ENCODE data around the gene ZHX3. TPM values are rescaled to one million over a fixed set of nuclear protein-coding genes. Genes with fewer than 3 reads are reported as not detected.

The ZHX3 gene
- polyA plus RNA-seq, 1 donor: 14.0 TPM

- no CpG with 5 or more reads among the region's 3 CpGs for WGBS (ENCODE audit: insufficient coverage, low lambda C conversion rate)
- no peaks in the 10 kb centered on the region for H3K27me3 ChIP-seq (ENCODE audit: control insufficient read depth, insufficient read depth, low read length)
- H3K36me3 ChIP-seq (ENCODE audit: control insufficient read depth, insufficient read depth, low read length): no peaks in the 10 kb centered on the region
- no peak for DNase-seq
- no peak overlapping the region for H3K27ac ChIP-seq (ENCODE audit: low read length)
- H3K9me3 ChIP-seq (ENCODE audit: control insufficient read depth, low read depth, low read length): no peaks in the 10 kb centered on the region
- peaks cover 2% of the 10 kb centered on the region for H3K4me1 ChIP-seq (ENCODE audit: control insufficient read depth, insufficient read depth, low read length)
- no peak overlapping the region for H3K4me3 ChIP-seq (ENCODE audit: low read length)
Measured at GRCh38 chr20:41299899-41300298, 17.6 kb downstream of the ZHX3 start.

DNA sequence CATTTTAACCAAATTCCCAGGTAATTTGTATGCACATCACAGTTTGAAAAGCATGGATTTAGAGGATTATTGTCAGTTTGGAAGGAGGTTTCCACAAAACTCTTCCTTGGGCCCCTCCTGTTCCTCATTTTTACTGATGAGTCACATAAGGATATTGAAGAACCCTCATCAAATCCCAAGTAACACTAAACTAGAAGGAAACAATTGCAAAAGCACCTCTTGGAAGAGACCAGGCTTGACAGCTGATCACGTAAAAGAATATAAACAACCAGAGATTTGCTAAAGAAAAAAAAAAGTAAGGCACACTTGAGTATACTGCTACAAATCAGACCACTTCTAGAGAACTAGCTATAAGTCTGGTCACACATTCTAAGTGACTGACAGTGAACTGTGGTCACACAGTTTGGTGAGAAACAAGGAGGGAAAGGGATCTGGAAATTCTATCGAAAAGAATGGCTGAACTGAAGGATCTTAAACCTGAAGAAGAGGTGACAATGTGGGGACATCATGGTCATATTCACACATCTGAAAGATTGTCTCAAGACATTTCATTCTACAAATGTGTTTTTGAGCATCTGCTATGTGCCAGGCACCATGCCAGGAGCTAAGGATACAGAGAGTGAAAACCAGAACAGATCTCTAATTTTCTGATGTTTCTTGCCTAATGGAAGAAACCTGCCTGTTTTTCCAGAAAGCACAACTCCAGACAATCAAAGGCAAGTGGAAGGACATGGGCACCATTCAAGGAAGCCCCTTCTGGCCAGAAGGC, 24.1 kb downstream of the ZHX3 start:
- Histone ChIP-seq H3K4me3 (ENCODE audit: low read length) (no peak overlapping the region), H3K4me1 (ENCODE audit: control insufficient read depth, insufficient read depth, low read length) (peaks cover 9% of the 10 kb centered on the region), H3K27ac (ENCODE audit: low read length) (no peak overlapping the region), H3K27me3 (ENCODE audit: control insufficient read depth, insufficient read depth, low read length) (no peaks in the 10 kb centered on the region), H3K36me3 (ENCODE audit: control insufficient read depth, insufficient read depth, low read length) (no peaks in the 10 kb centered on the region), H3K9me3 (ENCODE audit: control insufficient read depth, low read depth, low read length) (no peaks in the 10 kb centered on the region)
- DNase-seq: no peak
- WGBS (ENCODE audit: insufficient coverage, low lambda C conversion rate): 86% methylated on average over 1 of the region's 2 CpGs

DNA sequence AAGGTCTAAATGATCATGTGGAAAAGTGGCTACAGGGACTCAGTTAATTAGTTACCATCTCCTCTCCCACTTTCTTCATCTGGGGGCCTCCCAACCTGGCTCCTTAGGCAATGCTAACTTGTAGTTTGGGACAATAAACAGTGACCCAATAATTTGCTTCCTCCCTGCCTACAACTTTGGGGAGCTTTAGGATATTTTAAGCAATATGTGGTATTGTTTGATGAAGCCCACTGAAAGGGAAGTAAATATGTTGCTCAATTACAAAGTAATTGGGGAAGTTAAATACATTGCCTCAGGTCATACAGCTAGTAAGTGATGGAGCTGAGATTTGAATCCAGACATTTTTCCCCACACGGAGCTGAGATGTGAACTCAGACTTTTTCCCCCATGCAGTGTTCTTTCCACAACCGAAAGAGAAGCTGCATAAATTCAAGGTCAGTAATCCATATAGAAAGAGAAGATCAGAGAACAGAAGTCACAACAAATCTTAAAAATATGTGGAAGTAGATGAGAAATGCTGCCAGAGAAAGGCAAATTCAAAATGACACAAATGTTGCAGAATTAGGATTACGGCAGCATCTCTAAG, 26.6 kb downstream of the ZHX3 start:
- no peak for DNase-seq
- WGBS (ENCODE audit: insufficient coverage, low lambda C conversion rate): 59% methylated on average over 2 of the region's 3 CpGs
- peak overlapping the region; percentile 23 for H3K27ac ChIP-seq (ENCODE audit: low read length)
- no peaks in the 10 kb centered on the region for H3K27me3 ChIP-seq (ENCODE audit: control insufficient read depth, insufficient read depth, low read length)
- H3K36me3 ChIP-seq (ENCODE audit: control insufficient read depth, insufficient read depth, low read length): no peaks in the 10 kb centered on the region
- peaks cover 9% of the 10 kb centered on the region for H3K4me1 ChIP-seq (ENCODE audit: control insufficient read depth, insufficient read depth, low read length)
- H3K4me3 ChIP-seq (ENCODE audit: low read length): no peak overlapping the region
- H3K9me3 ChIP-seq (ENCODE audit: control insufficient read depth, low read depth, low read length): peaks cover 11% of the 10 kb centered on the region

DNA sequence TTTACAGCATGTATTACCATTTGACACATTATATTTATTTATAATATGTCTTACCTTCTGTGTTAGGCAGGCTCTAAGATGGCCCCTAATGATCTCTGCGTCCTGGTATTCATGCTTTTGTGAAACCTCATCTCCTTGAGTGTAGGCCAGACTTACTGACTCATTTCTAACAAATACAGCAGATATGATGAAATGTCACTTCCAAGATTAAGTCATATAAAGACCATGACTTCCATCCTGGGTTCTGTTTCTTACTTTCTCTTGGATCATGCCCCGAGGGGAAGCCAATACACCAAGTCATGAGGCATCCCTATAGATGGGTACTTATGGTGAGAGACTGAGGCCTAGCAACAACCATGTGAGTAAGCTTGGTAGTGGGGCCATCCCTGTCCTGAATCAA, 30.2 kb downstream of the ZHX3 start:
- WGBS (ENCODE audit: insufficient coverage, low lambda C conversion rate): no CpG with 5 or more reads among the region's 2 CpGs
- no peak overlapping the region for H3K27ac ChIP-seq (ENCODE audit: low read length)

DNA sequence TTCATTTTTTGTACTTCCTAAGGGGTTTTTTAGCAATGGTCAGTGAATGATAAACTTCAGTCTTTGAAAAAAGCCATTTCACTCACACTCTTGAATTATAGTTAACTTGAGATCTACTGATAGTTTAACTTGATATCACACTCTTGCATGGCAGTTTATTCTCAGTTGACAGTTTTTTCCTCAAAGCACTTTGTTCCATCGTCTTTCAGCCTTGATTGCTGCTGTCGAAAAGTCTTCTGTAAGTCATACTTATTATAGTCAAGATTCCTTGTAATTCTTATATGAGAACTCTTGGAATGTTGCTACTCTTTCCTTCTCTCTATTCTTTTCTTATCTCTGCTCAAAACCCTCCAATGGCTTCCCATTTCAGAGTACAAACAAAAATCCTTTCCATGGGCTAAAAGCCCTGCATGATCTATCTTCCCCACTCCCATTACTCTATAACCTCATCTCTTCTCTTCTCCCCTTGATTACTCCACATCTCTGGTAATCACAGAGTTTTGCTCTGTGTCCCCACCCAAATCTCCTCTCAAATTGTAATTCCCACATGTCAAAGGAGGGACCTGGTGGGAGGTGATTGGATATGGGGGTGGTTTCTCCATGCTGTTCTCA, 31.2 kb downstream of the ZHX3 start:
- Histone ChIP-seq H3K9me3 (ENCODE audit: control insufficient read depth, low read depth, low read length) (peaks cover 11% of the 10 kb centered on the region), H3K27me3 (ENCODE audit: control insufficient read depth, insufficient read depth, low read length) (no peaks in the 10 kb centered on the region), H3K27ac (ENCODE audit: low read length) (peak overlapping the region; percentile 5), H3K4me3 (ENCODE audit: low read length) (no peak overlapping the region), H3K36me3 (ENCODE audit: control insufficient read depth, insufficient read depth, low read length) (no peaks in the 10 kb centered on the region), H3K4me1 (ENCODE audit: control insufficient read depth, insufficient read depth, low read length) (peaks cover 9% of the 10 kb centered on the region)
- no peak for DNase-seq
- WGBS (ENCODE audit: insufficient coverage, low lambda C conversion rate): 100% methylated on average over 1 of the region's 2 CpGs

More for the DNA sequence above, 30.2 kb downstream of the ZHX3 start:
- Histone ChIP-seq H3K36me3 (ENCODE audit: control insufficient read depth, insufficient read depth, low read length) (no peaks in the 10 kb centered on the region), H3K4me1 (ENCODE audit: control insufficient read depth, insufficient read depth, low read length) (peaks cover 9% of the 10 kb centered on the region), H3K9me3 (ENCODE audit: control insufficient read depth, low read depth, low read length) (peaks cover 11% of the 10 kb centered on the region), H3K27me3 (ENCODE audit: control insufficient read depth, insufficient read depth, low read length) (no peaks in the 10 kb centered on the region), H3K4me3 (ENCODE audit: low read length) (no peak overlapping the region)
- no peak for DNase-seq

DNA sequence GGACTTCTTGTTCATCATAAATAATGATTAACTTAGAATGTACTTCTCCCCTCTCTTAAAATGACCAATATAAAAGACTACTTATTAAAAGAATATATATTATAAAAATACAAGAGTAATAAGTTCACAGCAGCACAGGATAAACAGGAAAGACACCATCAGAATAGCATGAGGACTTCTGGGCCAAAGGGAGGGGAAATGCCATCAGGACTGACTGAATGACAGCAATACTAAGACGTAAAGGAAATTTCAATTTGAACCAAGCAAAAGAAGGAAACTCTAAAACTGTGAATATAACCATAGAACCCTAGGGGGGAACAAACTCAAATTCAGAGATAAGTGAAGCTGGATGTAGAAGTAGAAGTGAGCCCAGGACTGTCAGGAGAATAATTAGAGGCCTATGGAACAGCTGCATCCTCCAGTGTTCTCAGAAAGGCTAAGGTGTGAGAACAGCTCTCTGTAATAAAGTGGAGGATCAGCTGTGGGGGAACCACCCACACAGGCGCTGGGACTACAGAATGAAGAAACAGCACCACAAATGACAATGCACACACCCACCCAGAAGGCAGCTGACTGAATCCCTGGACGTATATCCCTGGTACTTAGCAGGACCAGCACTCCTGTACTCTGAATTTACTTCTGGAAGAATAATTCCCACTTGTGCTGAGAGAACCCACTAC, 37.8 kb downstream of the ZHX3 start:
- H3K27ac ChIP-seq (ENCODE audit: low read length): no peak overlapping the region
- 67% methylated on average over 1 of the region's 3 CpGs for WGBS (ENCODE audit: insufficient coverage, low lambda C conversion rate)
- no peaks in the 10 kb centered on the region for H3K36me3 ChIP-seq (ENCODE audit: control insufficient read depth, insufficient read depth, low read length)
- no peak for DNase-seq
- no peaks in the 10 kb centered on the region for H3K9me3 ChIP-seq (ENCODE audit: control insufficient read depth, low read depth, low read length)
- no peaks in the 10 kb centered on the region for H3K4me1 ChIP-seq (ENCODE audit: control insufficient read depth, insufficient read depth, low read length)
- H3K4me3 ChIP-seq (ENCODE audit: low read length): no peak overlapping the region
- H3K27me3 ChIP-seq (ENCODE audit: control insufficient read depth, insufficient read depth, low read length): no peaks in the 10 kb centered on the region

DNA sequence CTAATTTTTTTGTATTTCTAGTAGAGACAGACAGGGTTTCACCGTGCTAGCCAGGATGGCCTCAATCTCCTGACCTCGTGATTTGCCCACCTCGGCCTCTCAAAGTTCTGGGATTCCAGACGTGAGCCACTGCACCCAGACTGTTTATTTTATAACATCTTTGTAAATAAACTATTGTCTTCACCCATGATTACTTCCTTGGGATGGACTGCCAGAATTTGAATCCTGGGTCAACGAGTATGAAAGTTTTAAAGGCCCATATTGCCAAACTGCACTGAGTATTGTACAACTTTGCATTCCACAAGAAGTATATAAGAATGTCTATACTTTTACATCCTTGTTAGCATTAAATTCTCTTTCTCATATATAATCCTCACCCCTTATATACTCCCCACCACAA, 38.6 kb downstream of the ZHX3 start:
- no peaks in the 10 kb centered on the region for H3K36me3 ChIP-seq (ENCODE audit: control insufficient read depth, insufficient read depth, low read length)
- H3K27me3 ChIP-seq (ENCODE audit: control insufficient read depth, insufficient read depth, low read length): no peaks in the 10 kb centered on the region
- no peak for DNase-seq
- no peak overlapping the region for H3K4me3 ChIP-seq (ENCODE audit: low read length)
- 90% methylated on average over 2 of the region's 5 CpGs for WGBS (ENCODE audit: insufficient coverage, low lambda C conversion rate)
- H3K9me3 ChIP-seq (ENCODE audit: control insufficient read depth, low read depth, low read length): no peaks in the 10 kb centered on the region
- no peaks in the 10 kb centered on the region for H3K4me1 ChIP-seq (ENCODE audit: control insufficient read depth, insufficient read depth, low read length)
- H3K27ac ChIP-seq (ENCODE audit: low read length): no peak overlapping the region

- WGBS (ENCODE audit: insufficient coverage, low lambda C conversion rate): 83% methylated on average over 1 of the region's 3 CpGs
- Histone ChIP-seq H3K9me3 (ENCODE audit: control insufficient read depth, low read depth, low read length) (no peaks in the 10 kb centered on the region), H3K27ac (ENCODE audit: low read length) (no peak overlapping the region), H3K4me1 (ENCODE audit: control insufficient read depth, insufficient read depth, low read length) (no peaks in the 10 kb centered on the region), H3K36me3 (ENCODE audit: control insufficient read depth, insufficient read depth, low read length) (no peaks in the 10 kb centered on the region), H3K4me3 (ENCODE audit: low read length) (no peak overlapping the region), H3K27me3 (ENCODE audit: control insufficient read depth, insufficient read depth, low read length) (no peaks in the 10 kb centered on the region)
- DNase-seq: no peak
Measured at GRCh38 chr20:41277049-41277448, 40.5 kb downstream of the ZHX3 start.

DNA sequence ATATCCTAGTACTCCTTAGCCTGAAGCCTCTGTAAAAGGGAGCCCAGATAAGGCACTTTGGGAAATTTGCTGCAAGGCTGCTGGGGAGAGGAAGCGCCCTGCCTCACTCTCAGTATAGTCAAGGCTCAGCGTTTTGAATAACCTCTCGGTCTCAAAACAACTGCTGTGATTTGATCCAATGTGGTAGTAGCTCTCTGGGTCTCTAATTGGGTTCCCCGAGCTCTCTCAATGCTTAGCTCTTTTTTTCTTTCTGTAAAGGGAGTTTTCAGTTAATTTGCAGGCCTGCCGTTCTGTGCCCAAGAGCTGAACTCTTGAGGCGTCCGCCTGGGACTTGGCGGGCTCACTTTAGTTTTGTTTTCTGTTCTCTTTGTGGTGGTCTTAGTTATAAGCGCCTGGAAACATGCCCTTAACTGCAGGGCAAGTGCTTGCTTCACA, 41.2 kb downstream of the ZHX3 start:
- no CpG with 5 or more reads among the region's 9 CpGs for WGBS (ENCODE audit: insufficient coverage, low lambda C conversion rate)
- no peaks in the 10 kb centered on the region for H3K9me3 ChIP-seq (ENCODE audit: control insufficient read depth, low read depth, low read length)
- no peaks in the 10 kb centered on the region for H3K27me3 ChIP-seq (ENCODE audit: control insufficient read depth, insufficient read depth, low read length)
- no peak overlapping the region for H3K4me3 ChIP-seq (ENCODE audit: low read length)
- H3K27ac ChIP-seq (ENCODE audit: low read length): no peak overlapping the region
- no peak for DNase-seq
- no peaks in the 10 kb centered on the region for H3K4me1 ChIP-seq (ENCODE audit: control insufficient read depth, insufficient read depth, low read length)
- no peaks in the 10 kb centered on the region for H3K36me3 ChIP-seq (ENCODE audit: control insufficient read depth, insufficient read depth, low read length)

GRCh38 chr20:41275301-41275731, 42.2 kb downstream of the ZHX3 start:
- 60% methylated on average over 1 of the region's 4 CpGs for WGBS (ENCODE audit: insufficient coverage, low lambda C conversion rate)
- Histone ChIP-seq H3K4me3 (ENCODE audit: low read length) (no peak overlapping the region), H3K4me1 (ENCODE audit: control insufficient read depth, insufficient read depth, low read length) (no peaks in the 10 kb centered on the region), H3K36me3 (ENCODE audit: control insufficient read depth, insufficient read depth, low read length) (no peaks in the 10 kb centered on the region), H3K27me3 (ENCODE audit: control insufficient read depth, insufficient read depth, low read length) (no peaks in the 10 kb centered on the region), H3K27ac (ENCODE audit: low read length) (no peak overlapping the region), H3K9me3 (ENCODE audit: control insufficient read depth, low read depth, low read length) (no peaks in the 10 kb centered on the region)
- DNase-seq: no peak

Measured in large intestine (tissue), 3 donors.